ENCODE measurements around the gene METTL26.

Gene METTL26

DNA sequence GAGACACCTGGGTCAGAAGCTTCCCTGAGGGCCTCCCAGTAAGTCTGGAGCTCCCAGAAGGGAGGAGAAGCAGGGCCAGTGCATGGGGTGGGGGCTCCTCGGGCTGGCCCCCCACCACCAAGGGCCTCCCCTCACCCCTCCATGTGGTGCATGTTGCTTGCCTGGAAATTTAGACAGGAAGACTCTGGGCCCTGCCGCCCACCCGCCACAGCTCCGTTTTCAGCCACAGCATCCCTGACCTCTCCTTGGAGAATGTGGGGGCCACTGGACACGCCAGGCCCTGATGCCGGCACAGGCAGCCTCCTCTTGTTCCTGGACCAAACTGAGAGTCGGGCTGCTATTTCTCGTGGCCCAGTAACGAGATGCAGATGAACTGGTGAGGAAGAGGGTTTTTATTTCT lies 2.7 kb upstream of the METTL26 start:
- DNase-seq (ENCODE audit: low read depth in 2 of 3, low spot score in 2 of 3): no peak

DNA sequence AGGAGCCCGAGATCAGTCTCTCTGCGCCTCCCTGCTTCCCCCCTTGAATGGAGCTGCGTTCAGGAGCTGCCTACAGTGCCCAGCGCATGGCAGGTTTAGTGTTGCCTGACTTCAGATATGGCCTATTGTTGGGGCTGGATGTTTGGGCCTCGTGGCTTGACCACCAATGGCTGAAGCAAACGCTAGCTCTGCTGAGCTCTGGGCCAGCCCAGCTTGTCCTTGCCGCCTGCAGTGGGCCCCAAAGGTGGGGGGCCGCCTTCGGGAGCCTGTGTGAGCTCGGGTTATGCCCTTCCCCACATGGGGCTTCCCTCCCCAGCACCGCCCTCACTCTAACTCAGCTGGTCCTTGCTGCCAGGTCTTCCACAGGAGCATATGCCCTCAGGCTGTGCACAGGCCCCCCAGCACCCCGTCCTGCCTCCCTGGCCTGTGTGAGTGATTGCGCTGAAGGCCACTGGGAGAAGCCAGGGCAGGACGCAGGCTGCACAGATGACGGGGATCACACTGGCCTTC lies 2.0 kb upstream of the METTL26 start:
- DNase-seq (ENCODE audit: low read depth in 2 of 3, low spot score in 2 of 3): no peak

DNA sequence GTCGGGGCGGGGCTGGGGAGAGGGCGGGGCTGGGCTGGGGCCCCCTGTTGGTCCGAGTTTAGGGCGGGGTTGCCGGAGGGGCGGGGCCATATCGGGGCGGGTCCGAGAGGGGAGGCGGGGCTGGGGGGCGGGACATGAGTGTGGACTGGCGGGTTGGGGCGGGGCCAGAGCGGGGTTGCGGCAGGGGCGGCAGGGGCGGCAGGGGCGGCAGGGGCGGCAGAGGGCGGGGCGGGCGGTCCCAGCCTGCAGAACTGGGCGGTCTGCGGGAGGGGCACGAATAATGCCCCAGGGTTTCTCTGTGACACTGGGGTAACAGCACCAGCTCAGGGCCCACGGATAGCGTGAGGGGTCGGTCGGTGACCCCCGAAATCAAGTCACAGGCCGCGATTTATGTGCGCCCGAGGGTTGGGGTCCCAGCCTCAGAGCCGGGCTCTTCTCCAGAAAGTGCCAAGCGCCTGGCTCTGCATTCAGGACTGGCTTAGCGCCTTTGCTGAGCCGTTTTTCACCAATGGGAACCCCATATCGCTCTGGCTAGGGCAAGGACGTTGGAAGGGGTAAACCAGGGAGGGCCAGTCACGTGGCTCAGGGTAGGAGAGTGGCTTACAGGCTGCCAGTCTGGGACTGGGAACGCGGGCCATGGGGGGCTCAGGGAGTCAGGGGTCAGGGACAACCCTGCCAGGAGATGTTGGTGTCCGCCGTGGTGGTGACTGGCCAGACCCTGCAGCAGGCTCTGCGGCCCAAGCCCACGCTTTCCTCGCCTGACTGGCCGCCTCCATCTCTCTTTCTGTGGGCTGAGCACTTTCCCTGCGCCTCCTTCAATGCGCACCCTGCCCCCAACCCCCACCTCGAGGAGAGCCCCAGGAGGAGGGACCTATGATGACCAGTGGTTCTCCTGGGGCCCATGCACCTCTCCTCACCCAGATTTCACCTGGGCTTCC lies 1.2 kb upstream of the METTL26 start:
- peak in 2 of 3 experiments; percentile 72 to 85 for DNase-seq (ENCODE audit: low read depth in 2 of 3, low spot score in 2 of 3)

DNA sequence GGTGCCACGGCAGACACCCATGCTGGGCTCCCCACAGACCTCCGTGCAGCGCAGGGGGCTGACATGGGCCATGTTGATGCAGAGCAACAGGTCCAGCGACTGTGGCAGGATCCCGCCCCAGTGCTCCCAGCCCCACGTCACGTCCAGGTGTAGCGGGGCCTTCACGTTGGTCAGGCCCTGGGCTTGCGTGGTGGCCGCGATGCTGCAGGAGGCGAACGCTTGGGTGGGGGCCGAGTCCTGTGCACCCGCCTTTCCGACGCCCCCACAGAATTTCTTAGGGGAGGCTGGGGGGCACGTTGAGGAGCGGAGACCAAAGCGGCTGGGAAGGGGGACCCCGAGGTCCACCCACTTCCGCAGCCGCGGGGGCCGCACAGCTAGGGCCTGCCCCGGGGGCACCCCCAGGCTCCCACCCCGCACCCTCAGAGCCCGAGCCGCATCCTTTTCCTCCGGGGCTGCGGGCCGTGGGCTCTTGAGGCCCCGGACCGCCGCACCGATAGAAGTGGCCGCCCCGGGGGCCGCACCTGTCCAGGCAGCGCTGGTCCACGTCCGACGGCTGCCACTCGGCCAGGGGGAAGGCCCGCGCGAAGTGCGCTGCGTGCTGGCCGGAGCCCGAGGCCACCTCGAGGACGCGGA lies 416 bp downstream of the METTL26 start:
- no peak for DNase-seq (ENCODE audit: low read depth in 2 of 3, low spot score in 2 of 3)

- no peak for DNase-seq (ENCODE audit: low read depth in 2 of 3, low spot score in 2 of 3)
Measured at GRCh38 chr16:634996-635395, 1.1 kb downstream of the METTL26 start.

GRCh38 chr16:634051-634670 lies 1.9 kb downstream of the METTL26 start:
- DNase-seq (ENCODE audit: low read depth in 2 of 3, low spot score in 2 of 3): no peak

GRCh38 chr16:633336-634050 lies 2.6 kb downstream of the METTL26 start:
- no peak for DNase-seq (ENCODE audit: low read depth in 2 of 3, low spot score in 2 of 3)

- DNase-seq (ENCODE audit: low read depth in 2 of 3, low spot score in 2 of 3): no peak
Measured at GRCh38 chr16:632486-633335, 3.4 kb downstream of the METTL26 start.

DNA sequence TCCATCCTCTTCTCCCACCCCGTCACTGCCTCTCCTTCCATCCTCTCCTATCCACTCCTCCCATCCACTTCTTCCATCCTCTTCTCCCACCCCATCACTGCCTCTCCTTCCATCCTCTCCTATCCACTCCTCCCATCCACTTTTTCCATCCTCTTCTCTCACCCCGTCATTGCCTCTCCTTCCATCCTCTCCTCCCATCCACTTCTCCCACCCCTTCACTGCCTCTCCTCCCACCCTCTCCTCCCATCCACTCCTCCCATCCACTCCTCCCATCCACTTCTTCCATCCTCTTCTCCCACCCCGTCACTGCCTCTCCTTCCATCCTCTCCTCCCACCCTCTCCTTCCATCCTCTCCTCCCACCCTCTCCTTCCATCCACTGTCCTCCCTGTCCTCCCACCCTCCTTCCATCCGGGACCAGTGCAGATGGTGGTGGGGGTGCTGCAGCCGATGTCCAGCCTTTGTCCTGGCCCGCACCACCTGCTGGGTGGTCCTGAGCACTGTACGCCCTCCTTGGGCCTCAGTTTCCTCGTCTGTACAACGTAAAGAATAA lies 4.2 kb downstream of the METTL26 start:
- no peak for DNase-seq (ENCODE audit: low read depth in 2 of 3, low spot score in 2 of 3)

DNA sequence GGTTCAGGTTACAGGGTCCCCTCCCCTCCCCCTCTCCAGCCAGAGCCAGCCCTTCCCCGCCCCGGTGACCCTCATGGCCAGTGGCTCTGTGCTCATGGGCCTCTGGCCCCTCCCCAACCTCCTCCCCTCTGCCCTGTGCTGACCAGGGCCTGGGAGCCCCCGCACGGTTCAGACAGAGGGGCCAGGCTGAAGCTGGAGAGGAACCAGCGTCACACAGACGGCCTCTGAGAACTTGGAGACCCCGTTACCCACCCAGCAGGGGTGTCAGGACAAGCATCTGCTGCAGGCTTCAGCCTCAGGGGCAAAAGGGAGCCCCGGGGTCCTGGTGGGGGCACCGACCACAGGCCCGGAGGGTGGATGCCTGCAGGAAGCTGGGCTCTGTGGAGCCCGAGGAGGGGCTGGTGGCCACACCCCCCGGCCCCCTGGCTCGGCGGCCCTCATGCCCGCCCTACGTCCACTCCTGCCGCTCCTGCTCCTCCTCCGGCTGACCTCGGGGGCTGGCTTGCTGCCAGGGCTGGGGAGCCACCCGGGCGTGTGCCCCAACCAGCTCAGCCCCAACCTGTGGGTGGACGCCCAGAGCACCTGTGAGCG lies 5.2 kb downstream of the METTL26 start, which contains the start of gene WFIKKN1:
WFIKKN1 (plus strand) TSS at position 171 of the 591 bp plus-strand sequence; CDS start at position 440, 269 bp downstream.
- no peak for DNase-seq (ENCODE audit: low read depth in 2 of 3, low spot score in 2 of 3)

DNA sequence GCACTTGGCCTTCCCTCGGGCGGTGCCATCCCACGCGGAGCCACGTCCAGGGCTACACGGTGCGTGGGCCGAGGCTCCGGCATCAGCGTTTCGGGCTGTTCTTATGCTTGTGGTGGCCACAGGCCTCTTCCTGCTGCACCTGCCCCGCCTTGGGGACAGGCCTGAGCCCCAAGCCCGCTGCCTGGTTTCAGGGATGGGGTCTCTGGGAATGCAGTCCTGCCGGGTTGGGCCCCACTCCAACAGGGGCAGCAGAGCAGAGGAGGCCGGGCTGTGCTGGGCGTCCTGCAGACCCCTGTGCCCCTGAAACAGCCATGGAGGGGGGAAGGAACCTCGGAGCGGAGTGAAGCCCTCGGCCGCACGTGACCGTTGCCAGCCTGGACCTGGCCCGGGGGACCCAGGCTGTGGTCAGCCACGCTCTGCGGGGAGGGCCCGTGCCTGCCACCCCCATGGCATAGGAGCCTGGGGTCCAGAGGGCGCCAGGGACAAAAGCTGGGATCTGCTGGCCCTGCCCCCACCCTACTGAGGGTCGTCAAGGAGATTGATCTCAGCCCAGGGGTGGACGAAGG lies 5.8 kb downstream of the METTL26 start:
- DNase-seq (ENCODE audit: low read depth in 2 of 3, low spot score in 2 of 3): no peak

DNA sequence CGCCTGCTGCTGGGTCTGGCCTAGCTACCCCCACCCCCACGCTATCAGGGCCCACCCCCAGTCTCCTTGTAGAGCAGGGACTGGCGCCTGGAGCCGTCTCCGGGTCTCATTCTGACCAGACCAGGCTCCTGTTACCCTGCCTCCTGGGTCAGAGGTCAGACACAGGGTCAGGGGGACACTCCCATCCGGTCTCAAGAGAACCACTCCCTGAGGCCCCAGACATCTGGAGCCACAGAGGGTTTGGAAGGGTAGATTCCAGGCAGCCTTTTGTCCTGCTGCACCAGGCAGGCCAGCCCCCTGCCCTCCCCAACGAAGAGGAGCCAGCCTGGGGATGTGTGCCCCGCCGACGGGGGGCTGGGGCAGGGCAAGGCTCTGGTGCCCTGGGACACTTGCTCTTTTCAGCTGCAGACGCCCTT lies 6.3 kb downstream of the METTL26 start:
- DNase-seq (ENCODE audit: low read depth in 2 of 3, low spot score in 2 of 3): no peak

DNA sequence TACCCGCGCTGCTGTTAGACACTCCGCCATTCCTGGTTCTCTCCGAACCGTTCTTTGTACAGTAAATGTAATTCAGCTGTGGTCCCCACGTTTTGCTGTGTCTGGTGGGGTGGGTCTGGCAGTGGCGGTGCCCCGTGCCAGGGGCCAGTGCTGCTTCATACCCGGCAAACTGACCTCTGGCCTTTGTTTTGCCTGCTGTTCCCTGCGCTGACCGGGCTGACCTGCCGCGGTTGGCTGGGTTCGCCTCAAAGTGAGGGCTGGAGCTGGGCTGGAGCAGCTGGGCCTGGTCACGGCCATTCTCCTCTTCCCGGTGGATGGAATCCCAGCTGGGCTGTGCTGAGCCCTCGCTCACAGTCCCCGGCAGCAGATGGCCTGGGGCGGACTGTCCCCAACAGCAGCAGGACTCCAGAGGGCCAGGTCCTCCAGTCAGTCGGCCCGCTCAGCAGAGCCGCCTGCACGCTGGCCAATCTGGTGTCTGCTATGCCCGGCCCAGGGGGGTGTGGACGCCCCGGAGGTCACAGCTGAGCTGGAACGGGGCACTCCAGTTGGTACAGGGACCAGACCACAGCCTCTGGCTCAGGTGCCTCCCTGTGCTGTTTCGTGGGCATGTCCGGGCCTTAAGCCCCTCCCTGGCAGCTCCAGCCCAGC lies 6.8 kb downstream of the METTL26 start:
- no peak for DNase-seq (ENCODE audit: low read depth in 2 of 3, low spot score in 2 of 3)

DNA sequence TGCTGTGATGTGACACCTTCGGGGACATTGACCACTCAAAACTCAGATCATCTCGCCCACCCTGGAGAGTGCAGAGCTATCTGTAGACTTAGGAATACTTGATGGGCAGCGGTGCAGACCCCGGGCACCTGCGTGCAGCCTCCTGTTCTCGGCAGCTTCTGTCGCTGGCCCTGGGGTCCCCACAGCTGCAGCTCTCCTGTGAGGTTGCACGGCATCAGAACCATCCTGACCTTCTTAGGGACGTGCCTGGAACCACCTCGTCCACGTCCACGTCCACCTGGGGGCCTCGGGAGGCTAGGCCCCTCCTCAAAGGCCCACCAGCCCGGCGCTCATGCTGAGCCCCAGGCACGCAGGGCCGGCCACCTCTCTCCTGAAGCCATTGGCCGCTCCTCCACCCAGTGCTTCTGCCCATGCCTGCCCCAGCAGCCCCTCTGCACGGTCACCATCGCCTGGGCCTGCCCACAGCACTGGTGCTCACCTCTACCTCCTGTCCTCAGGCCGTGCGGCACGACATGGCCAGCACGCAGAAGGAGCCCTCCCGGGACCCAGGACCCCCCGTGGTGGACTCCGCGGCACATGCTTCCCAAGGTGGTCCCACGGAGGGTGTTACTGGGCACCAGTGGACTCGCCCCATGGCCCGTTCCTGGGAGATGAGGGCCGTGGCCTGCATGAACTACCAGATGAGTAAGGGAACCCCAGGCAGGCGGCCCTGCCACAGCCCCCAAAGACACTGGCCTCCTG lies 7.6 kb downstream of the METTL26 start:
- DNase-seq (ENCODE audit: low read depth in 2 of 3, low spot score in 2 of 3): no peak

GRCh38 chr16:627454-628239 lies 8.5 kb downstream of the METTL26 start:
- no peak for DNase-seq (ENCODE audit: low read depth in 2 of 3, low spot score in 2 of 3)

GRCh38 chr16:626787-627453 lies 9.2 kb downstream of the METTL26 start:
- no peak for DNase-seq (ENCODE audit: low read depth in 2 of 3, low spot score in 2 of 3)
